HG02642 (cell line): ENCODE results near the gene SLC39A7.

Experiments used
- ATAC-seq: cut with Tn5 transposase; IDR thresholded peaks from one replicate; pipeline ENCODE4 v1.9.1; 2021; ENCODE audit warnings: mild to moderate bottlenecking; ENCODE audit not compliant: unreplicated experiment, poor library complexity

The SLC39A7 gene

DNA sequence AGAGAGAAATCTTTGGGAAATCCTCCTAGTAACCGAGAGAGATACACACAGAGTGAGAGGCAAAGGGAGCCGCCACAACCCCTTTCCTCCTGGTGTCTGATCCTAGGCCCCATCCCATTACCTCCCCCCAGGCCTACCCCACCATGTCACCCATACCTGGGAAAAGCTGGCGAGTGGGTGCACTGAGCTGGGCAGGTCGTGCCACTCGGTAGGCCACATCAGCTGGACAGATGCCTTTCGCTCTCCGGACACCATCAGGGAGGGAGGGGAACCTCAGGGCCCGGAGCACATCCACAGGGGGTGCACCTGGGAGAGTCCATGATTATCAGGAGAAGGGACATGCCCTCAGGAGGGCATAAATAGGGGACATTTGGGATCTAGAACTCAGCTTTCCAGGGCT is 11.5 kb upstream of the SLC39A7 start:
- ATAC-seq, result no peak

DNA sequence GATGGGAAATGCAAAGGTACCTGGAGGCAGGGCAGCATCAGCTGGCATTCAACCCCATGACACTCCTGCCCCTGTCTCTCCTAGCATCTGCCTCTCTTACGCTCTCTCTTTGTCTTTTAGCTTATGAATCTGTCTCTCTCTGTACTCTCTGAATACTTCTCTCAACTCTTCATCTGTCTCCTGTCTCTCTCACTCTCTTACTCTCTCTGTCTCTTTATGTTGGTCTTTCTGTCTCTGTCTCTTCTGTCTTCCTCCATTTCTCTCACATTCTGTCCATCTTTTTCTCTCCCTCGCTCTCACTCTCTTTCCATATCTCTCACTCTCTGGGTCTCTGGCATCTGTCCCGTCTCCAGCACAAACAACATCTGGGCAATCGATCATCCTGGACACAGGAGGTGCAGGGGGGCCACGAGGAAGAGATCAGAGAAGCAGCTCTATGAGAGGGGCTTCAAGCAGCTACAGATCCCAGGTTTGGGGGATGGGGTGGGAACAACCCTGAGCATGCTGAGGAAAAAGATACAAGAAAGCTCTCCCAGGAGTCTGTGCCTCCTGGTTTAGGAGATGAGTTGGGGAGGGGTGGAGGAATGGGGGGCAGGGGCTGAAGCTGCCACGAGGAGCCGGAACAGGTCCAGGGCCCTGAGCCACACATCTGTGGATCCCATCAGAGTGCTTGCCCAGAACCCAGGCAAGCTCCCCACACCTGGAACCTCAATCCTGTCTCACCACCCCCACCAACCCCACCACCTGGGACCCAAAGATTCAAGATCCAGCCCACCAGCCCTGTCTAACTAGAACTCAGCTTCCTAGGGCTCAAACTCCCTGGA is 10.8 kb upstream of the SLC39A7 start:
- ATAC-seq, result no peak

DNA sequence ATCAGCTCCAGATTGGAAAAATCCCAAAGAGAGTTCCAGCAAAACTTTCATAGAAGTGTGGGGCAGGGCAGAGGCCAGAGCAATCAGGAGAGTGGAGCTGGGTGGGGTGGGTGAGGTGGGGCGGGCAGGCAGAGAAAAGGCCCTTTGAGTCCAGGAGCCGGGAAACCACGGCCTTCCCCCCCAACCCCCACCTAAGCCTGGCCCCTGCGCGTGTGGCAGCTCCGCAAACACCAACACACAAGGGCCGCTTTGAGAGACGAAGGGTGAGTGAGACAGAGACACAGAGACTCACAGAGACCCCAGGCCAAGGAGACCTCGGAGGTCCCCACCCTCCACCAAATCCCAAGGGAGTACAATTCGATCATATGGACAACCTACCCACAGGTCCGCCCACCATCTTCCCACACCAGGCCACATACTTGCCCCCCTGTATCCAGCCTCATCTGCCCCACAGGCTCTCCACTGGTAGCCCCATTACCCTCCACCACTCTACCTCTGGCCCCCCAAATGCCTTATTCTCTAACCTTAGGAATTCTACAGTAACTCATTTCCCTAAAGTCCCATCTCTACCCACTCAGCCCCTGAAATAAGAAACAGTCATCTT is 10.1 kb upstream of the SLC39A7 start:
- no peak for ATAC-seq

DNA sequence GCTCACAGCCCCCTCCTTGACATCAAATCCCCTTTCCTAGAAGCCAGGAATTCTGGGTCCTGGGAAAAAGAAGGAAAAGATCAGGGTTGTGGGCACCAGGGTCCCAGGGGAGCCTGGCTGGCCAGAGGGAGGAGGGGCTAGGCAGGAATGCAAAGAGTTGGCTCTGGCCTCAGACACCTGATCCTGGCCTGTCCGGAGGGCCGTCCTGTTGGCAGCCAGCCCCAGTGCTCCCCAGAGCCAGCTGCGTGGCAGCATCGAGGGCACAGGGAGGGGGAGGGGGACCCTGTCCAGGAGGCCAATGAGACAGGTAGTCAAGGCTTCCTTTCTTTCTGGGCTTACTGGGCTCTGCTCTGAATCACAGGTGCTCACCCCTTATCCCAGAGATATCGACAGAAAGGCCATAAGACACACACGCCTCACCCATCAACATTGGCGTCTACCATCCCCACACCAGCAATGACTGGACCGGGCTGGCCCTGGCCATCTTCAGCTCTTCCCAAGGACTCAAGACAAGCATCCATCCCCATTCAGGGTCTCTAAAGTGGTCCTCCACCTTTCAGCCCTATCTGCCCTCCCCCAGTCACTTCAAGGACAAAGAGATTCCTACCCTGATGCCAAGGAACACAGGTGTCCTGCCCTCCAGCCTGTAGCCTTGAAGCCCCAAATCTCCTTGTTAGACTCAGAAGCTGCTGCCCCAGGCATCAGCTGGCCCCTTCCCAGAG is 9.1 kb upstream of the SLC39A7 start:
- no peak for ATAC-seq

DNA sequence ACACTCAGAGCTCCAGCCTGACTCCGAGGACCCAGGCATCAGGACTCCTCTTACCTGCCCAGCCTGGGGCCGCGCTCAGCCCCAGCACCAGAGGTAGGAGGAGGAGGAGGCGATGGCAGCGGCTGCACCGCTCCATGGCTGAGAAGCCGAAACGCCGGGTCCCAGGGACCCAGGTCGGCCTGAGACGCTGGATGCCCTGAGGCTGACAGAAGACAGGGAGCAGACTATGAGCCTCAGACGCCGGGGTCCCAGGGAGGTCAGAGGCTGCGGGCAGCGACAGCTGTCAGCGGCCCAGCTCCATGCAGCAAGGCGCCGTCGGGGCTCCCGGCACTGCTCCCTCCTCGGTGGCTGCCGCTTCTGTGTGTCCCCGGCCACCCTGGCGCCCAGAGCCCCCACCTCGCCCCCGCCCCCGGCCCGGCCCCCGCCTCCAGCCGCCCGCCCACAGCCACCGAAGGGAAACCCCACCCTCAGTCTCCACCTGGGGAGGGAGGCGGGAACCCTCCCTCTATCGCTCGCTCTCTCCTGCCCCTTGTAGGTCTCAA is 8.5 kb upstream of the SLC39A7 start, which contains the start of gene COL11A2:
Gene COL11A2 (minus strand): TSS at position 363 of the 542 bp plus-strand sequence. CDS start 227 bp downstream, at position 136.
- ATAC-seq, result no peak

DNA sequence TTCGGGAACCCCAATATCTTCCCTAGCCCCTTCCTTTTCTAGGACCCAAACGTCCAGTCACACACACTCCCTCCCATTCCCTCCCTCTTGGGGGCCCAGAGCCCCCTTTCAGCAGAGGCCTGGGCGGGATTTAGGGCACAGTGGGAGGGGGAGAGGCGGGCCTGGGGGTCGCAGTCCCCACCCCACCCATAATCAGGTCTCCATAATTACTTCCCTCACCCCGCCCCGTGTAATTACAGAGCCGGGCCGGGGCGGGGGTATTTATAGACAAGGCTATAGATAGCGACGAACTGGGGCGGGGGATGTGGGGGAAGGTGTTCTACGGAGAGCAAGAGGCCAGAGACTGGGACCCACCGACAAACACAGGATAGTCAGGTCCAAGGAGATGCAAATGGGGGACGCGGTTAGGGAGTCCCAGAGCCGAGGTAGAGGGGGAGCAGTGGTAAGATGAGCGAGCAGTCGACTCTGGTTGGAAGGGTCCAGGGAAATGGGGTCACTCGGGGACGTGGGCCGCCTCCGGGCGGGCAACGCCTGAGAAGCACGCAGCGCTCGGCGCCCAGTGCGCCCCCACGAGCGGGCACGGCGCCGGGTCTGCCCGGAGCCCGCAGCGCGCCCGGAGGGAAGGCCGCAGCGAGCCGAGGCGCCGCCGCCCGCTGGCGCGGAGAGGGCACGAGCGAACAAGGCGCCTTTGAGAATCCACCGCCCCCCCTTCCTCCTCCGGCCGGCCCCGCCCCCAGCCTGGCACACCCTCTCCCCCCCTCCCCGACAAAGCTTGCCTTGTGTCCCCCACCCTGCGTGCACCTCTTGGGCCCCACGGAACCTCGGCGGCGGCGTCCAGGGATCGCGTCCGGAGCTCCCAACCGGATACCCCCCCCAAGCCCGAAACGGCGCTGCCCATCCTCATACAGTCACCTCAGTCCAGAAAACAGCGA is 7.7 kb upstream of the SLC39A7 start:
- ATAC-seq, result no peak

DNA sequence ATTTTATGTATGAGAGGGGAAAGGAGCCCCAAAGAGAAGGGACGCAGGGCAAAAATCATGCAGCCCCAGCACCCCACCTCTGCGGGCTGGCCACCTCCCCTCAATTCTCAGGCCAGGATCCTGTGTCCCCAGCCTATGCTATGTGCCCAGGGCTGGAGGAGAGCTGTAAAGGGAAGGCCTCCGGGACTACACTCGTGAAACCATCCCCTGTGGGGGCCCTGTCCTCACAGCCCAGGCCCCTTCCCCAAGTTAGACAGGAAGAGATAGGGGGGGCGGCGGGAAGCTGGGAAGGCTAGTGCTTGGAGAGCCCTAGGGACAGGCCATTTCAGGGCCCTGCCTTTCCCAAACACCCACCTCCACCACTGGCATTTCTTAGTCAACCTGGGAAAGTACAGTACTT is 7.0 kb upstream of the SLC39A7 start:
- no peak for ATAC-seq

DNA sequence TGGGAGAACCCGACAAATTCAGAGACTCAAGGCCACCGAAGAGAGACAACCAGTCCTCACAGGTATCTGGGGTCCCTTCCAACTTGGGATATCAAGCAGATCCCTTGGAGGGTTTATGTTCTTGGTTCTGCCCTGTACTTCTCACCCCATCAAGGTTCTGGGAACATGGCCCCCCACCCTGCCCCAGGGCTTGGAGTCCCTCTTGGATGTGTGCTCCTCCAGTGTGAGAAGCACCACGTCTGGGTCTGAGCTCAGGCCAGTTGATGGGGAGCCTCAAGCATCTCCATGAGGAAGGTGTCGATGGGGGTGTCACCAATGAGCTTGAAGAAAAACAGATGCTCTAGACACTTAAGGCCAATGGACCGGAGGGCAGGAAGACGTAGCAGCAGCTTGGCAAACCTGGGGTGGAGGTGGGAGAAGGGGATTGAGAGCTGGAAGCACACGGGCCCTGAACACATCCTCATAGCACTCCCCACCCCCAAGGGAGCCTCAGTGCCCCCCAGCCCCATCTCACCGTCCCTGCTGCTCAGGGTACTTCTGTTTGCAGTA is 6.2 kb upstream of the SLC39A7 start:
- ATAC-seq, result no peak

DNA sequence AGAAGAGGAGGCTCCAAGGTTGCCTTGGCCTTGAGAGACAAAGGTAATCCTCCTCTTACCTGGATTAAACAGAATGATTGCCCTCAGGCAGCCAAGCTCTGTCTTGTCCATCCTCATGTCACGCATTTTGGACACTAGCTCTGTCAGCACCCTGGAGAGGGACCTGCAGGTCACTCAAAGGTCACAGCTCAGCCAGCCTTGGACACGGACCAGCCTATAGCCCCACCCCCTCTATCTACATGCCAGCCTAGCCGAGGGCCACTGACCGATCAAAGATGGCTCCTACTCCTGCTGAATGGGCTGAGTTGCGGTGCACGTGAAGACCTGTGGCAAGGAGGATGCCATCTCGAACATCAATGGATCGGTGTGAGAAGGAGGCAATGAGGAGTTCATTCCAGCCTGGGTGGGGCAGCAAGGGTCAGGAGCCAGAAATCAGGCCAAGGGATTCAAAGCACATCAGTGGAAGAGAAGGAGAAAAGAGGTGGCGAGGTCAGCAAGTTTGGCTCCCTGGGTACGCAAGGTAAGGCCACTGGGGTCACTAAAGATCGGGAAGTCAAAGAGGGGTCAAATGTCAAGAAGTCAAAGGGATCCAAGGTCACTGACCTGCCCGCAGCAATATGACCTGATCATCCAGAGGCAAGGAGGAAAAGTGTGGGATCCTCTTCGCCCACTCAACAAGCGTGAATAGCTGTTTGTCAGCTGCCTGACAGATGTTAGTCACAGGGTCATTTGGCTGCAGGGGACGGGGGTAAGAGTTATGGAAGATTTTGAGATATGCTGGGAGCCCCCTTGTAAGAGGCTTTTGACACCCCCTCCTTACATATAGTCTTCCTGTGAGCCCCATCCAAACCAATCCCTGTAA is 5.1 kb upstream of the SLC39A7 start:
- ATAC-seq, result no peak

DNA sequence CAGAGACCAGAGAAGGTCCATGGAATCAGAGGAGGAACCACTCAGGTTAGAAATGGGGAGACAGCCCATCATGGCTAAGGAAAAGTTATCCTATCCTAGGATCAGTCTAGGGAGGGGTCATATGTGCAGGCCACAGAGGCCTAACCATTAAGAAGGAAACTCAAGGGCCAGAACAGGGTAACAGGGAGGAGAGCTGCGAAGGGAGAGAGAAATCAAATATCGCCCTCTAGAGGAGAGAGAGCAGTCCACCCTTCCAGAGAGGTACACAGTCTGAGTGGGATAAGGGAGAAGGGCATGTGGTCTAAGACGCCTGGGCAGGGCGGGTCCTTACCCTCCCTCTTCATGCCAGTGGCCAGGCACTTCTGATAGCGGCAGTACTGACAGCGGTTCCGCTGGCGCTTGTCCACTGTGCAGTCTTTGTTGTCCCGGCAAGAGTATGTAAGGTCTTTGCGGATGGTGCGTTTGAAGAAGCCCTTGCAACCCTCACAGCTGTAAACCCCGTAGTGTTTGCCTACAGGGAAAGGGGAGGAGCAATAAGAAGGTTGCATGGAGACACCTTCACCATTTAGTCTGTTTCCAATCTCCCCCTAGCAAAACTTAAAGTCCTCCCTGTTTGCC is 3.1 kb upstream of the SLC39A7 start:
- no peak for ATAC-seq

DNA sequence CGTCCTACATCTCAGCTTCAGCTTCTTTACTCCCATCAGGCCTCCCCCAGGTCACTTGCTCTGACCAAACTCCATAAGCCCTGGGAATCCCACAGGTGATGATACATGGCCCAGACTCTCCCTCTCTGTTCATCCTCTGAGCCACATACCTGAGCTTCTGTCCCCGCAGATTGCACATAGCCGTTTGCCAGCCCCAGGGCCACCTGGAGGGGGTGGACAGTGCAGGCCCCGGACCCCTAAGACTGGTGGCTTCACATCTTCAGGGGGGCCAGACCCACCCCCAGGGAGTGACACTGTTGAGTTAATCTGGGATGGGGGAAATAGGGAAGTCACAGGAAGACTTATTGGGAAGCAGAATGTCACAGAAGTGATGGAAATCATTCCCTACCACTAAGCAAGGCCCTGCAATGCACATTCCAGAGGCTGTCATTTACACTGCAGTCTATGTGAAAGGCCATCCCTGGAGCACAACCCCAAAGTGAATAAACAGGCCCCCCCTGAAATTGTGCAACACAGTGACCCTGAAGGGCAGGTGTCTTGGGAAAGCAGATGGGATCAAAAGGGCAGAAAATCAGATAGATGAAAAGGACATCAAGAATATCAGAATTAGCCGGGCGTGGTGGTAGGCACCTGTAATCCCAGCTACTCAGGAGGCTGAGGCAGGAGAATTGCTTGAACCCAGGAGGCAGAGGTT is 2.4 kb upstream of the SLC39A7 start:
- no peak for ATAC-seq

DNA sequence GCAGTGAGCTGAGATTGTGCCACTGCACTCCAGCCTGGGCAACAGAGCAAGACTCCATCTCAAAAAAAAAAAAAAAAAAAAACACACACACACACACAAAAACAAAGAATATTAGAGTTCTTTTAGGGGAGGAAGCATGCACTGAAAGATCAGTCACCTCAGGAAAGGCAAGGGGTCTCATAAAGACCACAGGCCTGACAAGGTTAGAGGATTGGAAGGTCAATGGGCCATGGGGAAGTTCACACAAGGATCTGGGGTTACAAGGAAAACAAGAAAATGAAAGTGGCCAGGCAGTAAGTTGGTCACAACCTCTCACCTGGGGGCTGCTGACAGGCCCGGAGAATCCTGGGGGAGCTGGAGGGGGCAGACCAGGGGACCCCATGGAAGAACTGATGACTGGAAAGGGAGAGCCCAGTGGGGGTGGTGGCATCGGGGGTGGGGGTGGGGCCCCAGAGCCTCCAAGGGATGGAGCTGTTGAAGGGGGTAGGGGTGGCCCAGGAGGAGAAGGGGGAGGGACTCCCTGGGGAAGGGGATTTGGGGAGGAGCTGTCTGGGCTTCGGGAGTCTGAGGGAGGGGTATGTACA is 1.7 kb upstream of the SLC39A7 start:
- no peak for ATAC-seq

DNA sequence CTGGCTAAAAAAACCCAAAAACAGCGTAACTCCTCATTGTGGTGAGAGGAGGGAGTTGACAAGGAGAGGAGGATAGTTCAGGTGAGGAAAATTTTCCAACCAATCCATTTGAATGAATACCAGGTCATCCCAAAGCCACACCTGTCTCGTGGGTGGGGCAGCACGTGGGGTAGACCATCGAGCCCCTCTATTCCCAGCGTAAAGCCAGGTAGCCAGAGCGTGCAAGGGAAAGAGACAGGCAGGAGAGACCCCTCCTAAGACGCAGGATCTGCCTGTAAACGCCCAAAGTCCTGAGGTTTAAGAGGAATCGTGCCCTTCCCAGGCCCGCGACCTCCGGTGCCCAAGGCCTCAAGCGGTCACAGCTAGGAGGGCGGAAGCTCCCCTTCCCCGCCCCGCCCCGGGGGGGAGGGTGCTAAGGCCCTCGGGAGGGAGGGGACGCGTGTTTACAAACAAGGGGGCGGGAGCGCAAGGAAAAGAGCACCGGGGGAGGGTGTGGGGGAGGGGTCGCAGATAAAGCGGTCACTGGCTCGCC is 914 bp upstream of the SLC39A7 start:
- peak; percentile 33 for ATAC-seq

DNA sequence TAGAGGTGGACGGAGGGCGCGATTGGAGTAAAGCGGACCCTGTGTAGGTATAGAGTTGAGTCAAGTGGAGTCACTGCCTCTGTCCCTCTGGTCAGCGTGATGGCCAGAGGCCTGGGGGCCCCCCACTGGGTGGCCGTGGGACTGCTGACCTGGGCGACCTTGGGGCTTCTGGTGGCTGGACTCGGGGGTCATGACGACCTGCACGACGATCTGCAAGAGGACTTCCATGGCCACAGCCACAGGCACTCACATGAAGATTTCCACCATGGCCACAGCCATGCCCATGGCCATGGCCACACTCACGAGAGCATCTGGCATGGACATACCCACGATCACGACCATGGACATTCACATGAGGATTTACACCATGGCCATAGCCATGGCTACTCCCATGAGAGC is 479 bp downstream of the SLC39A7 start:
- ATAC-seq, result no peak

DNA sequence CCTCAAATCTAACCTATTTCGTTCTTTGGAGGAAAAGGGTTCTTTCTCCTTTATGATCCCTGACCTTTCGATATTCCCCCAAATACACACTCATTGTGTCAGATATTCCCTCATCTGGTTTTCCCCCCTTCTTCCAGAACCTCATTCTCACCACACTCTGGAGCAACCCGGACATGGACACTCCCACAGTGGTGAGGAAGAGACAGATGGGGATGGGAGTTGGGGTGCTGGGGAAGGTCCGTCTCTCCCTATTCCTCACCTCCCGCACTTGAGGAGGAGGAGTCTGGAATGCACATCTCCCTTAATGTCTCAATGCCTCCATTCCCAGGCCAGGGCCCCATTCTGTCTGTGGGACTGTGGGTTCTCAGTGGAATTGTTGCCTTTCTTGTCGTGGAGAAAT is 1.3 kb downstream of the SLC39A7 start:
- ATAC-seq, result no peak

DNA sequence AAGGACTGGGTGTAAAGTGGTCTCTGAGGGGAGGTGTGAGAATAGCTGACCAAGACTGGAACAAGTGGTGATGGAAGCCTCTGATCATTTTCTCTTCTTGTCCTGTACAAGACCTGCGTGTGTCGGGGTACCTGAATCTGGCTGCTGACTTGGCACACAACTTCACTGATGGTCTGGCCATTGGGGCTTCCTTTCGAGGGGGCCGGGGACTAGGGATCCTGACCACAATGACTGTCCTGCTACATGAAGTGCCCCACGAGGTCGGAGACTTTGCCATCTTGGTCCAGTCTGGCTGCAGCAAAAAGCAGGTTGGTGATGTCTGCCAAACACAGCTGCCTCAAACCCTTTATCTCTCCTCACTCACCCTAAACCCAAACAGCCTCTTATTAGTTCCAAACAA is 2.1 kb downstream of the SLC39A7 start:
- ATAC-seq, result no peak
